Activated effector memory CD4-positive, alpha-beta T cell treated with Interleukin-2 at 50 U/mL for 16 hours (primary cell): Measurements from ENCODE around the gene LZTFL1.

Source experiments
- DNase-seq: peaks from one replicate; pipeline ENCODE4 v3.0.0-alpha.2; 2020

Gene LZTFL1

DNA sequence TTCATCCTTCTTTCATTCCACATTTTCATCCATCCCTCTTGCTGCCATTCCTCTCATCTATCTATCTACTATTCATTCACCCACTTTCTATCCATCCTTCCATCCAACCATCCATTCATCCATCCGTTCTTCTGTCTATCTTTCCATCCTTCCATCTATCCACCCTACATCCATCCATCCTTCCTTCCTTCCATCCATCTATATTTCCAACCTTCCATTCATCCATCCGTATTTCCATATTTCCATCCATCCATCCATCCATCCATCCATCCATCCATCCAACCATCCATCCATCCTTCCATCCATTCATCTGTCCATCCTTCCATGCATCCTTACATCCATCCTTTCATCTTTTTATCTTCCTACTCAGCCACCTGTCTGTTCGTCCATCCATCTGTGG lies 59.5 kb downstream of the LZTFL1 start:
- no peak for DNase-seq

DNA sequence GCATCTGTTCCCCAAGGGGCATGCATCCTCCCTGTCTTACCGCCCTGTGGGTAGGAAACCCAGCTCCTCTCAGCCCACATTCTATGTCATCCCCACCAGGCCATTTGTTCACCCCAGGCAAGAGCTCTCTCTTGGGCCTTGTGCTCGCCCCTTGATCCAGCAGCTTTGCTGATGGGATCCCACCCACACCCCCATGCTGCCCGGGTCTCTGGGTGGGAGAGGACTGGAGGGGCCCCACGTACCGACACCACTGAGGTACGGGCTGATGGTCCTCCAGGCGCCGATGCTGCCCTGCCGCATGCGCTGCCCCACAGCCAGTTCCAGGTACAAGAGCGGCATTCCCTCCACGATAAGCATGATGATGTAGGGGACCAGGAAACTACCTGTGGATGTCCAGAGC lies 60.1 kb downstream of the LZTFL1 start:
- DNase-seq = no peak

DNA sequence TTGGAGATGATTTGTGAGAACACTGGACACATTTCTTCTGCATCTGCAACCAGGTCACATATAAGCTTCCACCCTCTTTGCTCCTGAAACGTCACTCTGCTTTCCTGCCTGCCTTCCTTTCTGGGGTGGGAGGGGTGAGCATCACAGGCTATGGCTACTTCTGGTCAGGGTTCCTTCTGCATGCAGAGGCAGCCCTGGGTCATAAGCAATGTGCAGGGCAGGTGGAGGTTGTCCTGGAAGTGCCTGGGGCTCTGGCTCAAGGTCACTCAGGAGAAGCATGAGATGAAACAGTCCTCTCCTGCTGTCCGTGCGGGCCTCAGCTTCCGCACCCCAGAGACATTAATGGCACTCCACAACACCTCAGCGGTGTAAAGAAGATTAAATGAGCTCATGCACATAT lies 60.6 kb downstream of the LZTFL1 start:
- DNase-seq = no peak

DNA sequence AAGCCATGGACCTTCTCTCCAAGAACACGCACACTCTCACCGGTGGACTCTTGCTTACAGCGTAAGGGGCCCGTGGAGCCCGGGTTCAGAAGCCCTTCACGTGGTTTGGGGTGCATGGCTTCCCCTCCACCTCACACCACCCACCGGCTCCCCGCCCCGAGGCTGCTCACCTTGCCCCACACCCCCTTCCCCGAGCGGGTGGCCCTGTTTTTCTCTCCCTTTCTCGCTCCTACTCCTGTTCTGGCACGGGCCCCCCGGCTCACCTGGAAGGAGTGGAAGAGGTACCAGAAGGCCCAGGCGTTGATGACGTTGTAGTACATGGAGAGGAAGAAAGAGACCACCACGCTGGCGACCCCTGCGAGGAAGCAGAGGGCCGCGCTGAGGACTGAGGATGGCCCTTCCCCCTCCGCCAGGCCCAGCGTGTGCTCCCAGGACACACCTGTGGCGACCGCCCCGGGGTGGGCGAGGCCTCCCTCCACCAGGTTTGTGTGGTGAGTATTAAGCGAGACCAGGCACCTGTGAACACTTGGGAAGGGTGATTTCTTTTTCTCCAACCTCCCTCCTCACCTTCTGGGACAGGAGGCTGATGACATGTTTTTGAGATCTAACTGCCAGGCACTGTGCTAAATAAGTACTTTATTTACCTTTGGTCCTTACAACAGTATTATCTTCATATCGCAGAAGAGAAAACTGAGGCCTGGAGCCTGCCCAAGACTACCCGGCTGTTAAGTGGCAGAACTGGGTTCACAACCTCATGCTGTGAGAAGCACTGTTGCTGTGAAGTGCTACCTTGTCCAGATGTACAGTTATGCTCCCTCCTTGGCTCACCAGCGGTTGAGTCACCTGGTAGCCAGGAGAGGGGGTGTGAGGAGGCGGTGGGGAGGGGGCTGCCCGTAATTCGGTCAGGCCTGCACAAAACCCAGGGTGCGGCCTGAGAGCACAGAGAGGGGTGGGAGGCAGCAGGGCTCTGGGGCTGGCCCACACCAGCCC lies 61.9 kb downstream of the LZTFL1 start:
- DNase-seq = no peak

DNA sequence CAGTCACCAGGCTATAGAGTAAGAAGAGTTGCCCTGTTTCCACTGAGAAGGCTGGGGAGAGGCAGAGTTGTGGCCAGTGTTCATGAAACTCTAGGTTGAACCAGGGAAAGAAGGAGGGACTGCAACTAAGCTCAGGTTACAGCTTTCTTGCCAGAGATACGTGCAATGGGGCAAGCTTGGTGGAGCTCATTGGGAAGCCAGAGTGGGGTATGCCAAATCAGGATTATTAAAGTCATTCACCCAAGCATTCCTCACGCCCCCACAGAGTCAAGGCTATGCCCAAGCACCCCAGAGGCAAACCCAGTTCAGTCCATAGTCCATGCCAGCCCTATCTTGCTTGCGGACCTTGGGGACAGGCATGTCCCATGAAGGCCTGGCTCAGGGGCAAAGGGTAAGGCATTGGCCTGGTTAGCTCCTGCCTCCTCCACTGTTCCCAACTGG lies 63.1 kb downstream of the LZTFL1 start:
- DNase-seq = no peak

DNA sequence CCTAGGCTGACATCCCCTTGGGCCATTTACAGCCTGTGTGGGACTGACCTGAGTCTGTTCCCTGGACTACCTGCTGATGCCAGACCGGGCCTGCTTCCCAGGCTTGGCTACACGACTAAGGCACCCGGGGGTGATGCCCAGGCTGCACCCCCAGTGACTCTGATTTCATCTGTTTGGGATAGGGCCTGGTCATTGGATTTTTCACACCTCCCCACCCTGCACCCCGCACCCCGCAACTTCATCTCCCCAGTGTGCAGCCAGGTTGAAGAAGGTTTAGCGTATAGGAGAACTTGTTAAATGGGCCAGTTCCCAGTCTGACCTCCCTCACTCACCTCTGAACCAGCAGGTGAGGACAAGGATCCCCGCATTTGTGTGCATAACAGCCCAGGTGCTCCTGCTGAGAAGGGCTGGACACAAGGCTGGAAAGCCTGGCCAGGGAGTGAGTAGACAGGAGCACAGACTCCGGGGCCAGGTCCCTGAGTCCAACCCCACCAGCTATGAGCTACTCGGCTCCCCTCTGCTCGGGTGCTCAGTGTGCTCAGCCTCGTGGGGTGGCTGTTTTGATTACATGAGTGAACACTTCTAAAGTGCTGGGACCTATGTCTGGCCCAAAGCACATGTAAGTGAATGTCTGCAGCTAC lies 64.1 kb downstream of the LZTFL1 start:
- no peak for DNase-seq

DNA sequence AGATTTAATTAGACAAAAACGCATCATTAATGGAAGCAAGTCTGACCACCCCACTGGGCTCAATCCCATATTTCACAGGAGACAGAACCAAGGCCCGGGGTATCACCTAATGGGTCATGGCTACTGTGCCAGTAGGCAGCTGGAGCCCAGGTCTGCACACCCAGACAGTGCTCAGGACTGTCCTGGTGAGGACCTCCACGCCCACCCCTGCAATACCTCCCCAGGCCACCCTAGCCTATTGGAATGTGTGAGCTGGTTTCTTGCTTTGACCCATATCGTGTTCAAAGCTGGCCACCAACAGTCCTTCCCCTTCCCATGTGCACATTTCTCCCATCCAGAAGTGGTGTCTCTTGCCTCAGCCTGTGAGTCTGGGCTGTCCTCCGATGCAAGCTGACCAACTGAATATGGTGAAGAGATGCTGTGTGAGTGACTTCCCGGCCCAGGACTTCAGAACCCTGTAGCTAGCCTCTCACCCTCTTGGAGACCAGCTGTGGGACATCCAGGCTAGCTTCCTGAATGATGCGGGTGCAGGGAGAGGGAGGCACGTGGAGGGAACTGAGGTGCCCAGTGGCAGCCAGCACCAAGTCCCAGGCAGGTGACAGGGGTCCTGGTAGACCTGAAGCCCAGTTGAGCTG lies 64.7 kb downstream of the LZTFL1 start:
- no peak for DNase-seq

DNA sequence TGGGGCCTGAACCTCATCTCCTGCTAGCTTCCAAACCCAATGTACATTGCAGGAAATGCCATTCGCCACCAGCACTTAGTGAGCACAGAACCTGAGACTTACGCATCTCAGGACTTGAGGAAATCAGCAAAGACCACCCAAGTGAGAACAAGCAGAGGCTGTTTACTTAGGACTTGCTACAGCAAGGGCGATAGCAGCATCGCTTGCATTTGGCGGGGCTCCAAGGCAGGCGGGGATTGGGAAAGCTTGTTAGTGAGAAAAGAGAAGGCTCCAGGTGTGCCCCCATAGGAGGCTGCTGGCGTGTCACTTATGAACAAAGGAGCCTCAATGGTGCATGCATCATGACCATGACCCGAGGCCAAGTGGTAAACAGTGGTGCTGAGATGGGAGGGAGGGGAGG lies 65.3 kb downstream of the LZTFL1 start:
- no peak for DNase-seq

DNA sequence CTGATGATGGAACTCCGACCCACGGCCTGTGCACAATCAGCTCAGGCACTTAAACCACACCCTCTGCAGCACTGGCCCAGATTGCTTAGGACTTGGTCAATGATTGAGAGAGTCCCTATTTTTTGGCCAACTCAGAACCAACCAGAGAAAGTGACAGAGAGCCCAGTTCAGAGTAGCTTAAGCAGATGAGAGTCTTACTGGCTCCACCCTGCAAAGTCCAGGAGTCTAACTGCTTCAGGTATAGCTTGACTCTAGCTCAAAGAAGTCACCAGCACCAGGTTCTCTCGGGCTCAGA lies 65.7 kb downstream of the LZTFL1 start:
- DNase-seq = no peak

DNA sequence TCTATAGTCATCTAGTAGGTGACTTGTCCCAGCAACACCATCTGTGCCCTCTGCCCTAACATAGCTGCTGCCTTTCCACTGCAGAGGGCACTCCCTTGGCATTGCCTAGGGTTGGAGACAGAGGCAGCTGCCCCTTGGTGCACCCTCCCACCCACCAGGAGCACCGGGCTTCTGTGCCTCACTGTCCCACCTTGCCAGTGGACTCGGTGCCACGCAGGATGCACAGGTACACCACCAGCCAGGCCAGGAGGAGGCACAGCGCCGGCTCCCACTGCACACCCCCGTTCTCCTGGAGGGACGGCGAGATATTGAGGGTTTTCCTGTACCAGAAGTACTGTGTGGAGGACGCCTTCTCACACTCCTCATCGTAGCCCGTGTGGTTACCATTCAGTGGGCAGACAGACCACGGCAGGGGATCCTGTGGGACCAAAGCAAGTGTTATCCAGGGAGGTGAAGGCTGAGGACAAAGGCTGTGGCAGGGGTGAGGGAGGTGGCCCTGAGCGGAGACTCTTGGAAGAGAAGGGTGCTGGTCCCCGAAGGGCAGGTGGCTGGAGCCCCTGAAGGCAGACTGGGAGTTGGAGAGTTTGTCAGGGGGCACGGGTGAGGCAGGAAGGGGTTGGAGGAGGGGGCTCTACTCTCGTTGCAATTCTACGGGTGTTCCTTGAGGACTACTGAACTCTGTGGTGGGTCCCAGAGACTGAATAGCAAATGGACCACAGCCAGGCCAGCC lies 66.2 kb downstream of the LZTFL1 start:
- DNase-seq = no peak

DNA sequence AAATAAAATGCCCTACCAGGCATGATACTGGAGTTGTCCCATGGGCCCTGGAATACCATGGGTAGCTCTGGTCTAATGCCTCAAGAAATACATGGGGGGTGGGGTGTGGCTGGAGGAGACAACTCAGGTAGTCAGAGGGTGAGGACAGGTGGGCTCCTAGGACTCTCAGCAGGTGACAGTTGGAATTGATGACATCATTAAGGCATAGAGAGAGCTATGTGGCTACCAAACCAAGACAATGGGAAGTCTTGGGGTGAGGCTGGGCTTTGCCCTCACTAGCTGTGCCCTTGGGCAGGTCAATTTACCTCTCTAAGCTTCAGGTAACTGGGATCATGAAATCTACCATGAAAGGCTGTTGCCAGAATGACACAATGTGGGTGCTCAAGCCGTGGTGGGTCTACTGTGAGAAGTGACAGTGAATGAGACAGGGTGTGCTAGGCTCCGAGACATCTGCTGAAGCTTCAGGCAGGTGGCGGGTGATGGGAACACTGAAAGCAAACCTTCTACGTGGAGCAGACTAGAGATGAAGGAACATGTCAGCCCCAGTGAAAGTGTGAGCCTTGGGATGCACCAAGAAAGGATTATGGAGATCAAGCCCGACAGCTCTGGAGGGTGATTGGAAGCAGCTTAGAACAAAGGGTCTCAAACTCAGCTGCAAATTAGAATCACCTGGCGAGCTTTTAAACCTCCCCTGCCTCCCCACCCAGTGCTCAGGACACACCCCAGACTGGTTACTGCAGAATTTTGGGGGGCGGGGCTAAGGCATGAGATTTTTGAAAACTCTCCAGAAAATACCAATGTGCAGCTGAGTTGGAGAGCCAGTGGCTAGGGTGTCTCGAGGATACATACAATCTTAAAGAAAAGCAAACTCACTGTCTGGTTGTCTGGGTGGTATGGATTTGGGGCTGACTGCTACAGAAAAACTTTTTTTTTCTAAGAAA lies 67.1 kb downstream of the LZTFL1 start:
- DNase-seq = no peak

DNA sequence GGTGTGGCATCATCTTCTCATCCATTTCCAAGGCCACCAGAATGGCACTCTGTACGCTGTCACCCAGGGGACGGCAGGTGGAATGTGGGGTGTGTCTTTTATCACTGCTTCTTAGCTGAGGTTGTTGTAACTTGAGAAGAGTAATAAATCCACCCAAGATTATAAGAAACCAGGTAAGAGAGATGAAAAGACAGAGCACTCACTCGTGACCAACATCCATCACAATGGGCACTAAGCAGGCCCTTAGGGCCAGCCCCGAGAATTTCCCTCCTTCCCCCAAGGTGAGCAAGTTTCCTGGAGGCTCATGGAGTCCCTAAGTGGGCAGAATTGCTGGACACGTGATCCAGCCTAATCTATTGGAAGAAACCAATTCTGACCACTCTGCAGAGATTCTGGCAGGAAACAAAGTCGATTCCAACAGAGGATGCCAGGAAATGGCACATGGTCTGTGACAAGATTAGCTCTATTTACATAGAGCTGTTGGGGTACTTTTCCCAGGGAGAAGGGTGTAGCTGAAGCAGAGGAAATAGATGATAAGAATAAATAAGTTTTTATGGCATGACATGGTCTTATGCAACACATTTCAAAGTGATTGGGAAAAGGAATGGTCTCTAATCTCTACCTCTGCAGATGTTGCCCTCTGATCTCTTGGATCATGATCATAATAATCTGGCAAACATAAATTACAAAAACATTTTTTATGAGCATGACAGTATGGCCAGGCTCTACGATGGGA lies 68.0 kb downstream of the LZTFL1 start:
- DNase-seq = no peak
